Calu3 (cell line): Measurements from ENCODE around the gene BMP6. TPM values are rescaled to one million over a fixed set of nuclear protein-coding genes. Genes with fewer than 3 reads are reported as not detected.

Experiments used
- BruUV-seq: library from RNA; stranded (reverse); fragments of 400-500 nt; replicated peaks from 2 replicates; lab custom pipeline; 2021; lab: Mats Ljungman, UMichigan
- CTCF ChIA-PET: fragments of 300-600 bp; sonication (Branson Sonifier 250); formaldehyde crosslinking; loops from one replicate; lab custom pipeline; 2022; ENCODE audit warnings: antibody characterized with exemption; lab: Charles Lee
- DNase-seq: peaks from one replicate; pipeline ENCODE4 v3.0.0; 2022
- H3K27ac Mint-ChIP-seq: one replicate; pipeline ENCODE4 v1.8.0; 2022; ENCODE audit warnings: mixed read lengths; ENCODE audit not compliant: unreplicated experiment
- H3K27me3 Mint-ChIP-seq: one replicate; pipeline ENCODE4 v1.8.0; 2022; ENCODE audit warnings: mixed read lengths; ENCODE audit not compliant: unreplicated experiment
- H3K36me3 Mint-ChIP-seq: one replicate; pipeline ENCODE4 v1.8.0; 2022; ENCODE audit warnings: mild to moderate bottlenecking, moderate library complexity, mixed read lengths; ENCODE audit not compliant: insufficient read depth, unreplicated experiment
- H3K4me1 Mint-ChIP-seq: one replicate; pipeline ENCODE4 v1.8.0; 2022; ENCODE audit warnings: mild to moderate bottlenecking, low read depth, mixed read lengths; ENCODE audit not compliant: unreplicated experiment
- H3K4me3 Mint-ChIP-seq: one replicate; pipeline ENCODE4 v1.8.0; 2022; ENCODE audit warnings: mild to moderate bottlenecking, low read depth, moderate library complexity, mixed read lengths; ENCODE audit not compliant: unreplicated experiment
- H3K9me3 Mint-ChIP-seq: one replicate; pipeline ENCODE4 v1.8.0; 2022; ENCODE audit warnings: low read depth, mixed read lengths; ENCODE audit not compliant: unreplicated experiment
- intact Hi-C: fragments of 100-400 bp; cut with micrococcal nuclease; formaldehyde crosslinking; loops from one replicate; pipeline ENCODE4 v1.10.0; 2022; ENCODE audit not compliant: unreplicated experiment
- total RNA-seq: library from RNA; stranded (reverse); gene quantifications from 2 replicates; pipeline ENCODE4 v1.2.3, GENCODE V29; 2022
- TF ChIP-seq, protein P1 (sequence below): fragments of 200-600 bp; IDR thresholded peaks from one replicate; pipeline ENCODE4 v1.8.0; 2022; ENCODE audit warnings: antibody characterized with exemption; ENCODE audit not compliant: unreplicated experiment

Gene BMP6
- total RNA-seq, 1 experiment from 2014 or later: 0.17 TPM

DNA sequence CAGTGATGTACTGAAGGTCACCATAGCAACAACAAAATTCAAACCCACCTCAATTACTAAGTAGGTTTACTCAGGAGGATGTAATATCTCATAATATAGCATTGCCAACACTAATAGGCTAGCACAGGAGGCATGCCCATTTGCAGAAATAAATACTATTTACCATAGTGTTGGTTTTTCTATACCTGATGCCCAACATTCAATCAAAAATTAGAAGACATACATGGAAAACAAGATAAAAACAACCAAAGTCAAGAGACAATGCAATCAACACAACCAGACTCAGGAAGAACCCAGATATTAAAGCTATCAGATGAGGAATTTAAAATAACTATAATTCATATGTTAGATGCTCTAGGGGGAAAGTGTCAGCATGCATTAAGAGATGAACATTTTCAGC lies 199.0 kb downstream of the BMP6 start:
- Mint-ChIP-seq H3K27ac (no peak overlapping the region), H3K36me3 (no peaks in the 10 kb centered on the region), H3K9me3 (peaks cover 3% of the 10 kb centered on the region), H3K27me3 (no peaks in the 10 kb centered on the region), H3K4me1 (no peaks in the 10 kb centered on the region), H3K4me3 (no peak overlapping the region)
- TF ChIP-seq, protein P1, sequence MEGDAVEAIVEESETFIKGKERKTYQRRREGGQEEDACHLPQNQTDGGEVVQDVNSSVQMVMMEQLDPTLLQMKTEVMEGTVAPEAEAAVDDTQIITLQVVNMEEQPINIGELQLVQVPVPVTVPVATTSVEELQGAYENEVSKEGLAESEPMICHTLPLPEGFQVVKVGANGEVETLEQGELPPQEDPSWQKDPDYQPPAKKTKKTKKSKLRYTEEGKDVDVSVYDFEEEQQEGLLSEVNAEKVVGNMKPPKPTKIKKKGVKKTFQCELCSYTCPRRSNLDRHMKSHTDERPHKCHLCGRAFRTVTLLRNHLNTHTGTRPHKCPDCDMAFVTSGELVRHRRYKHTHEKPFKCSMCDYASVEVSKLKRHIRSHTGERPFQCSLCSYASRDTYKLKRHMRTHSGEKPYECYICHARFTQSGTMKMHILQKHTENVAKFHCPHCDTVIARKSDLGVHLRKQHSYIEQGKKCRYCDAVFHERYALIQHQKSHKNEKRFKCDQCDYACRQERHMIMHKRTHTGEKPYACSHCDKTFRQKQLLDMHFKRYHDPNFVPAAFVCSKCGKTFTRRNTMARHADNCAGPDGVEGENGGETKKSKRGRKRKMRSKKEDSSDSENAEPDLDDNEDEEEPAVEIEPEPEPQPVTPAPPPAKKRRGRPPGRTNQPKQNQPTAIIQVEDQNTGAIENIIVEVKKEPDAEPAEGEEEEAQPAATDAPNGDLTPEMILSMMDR: no peak
- no peak for DNase-seq
- intact Hi-C loops: no loop called here
- no TSS peak for BruUV-seq
- CTCF ChIA-PET: no interaction called here

Other genes with a start within 250 kb of the BMP6 start
- gene DSP, start 184.4 kb upstream of the BMP6 start, total RNA-seq: 46.4 and 57.7 TPM in 2 replicates
- gene SNRNP48, start 135.9 kb upstream of the BMP6 start, total RNA-seq: 11.7 and 16.1 TPM in 2 replicates
- 81.3 and 111 TPM in 2 replicates for gene TXNDC5, start 184.7 kb downstream of the BMP6 start, total RNA-seq